GM18526 (cell line): ENCODE results near the gene KHSRP.

Experiments used
- POLR2A ChIP-seq: IDR thresholded peaks from 3 replicates; pipeline ENCODE4 v1.6.1; 2011; ENCODE audit not compliant: insufficient read length; ENCODE audit errors: extremely low read depth

KHSRP gene

DNA sequence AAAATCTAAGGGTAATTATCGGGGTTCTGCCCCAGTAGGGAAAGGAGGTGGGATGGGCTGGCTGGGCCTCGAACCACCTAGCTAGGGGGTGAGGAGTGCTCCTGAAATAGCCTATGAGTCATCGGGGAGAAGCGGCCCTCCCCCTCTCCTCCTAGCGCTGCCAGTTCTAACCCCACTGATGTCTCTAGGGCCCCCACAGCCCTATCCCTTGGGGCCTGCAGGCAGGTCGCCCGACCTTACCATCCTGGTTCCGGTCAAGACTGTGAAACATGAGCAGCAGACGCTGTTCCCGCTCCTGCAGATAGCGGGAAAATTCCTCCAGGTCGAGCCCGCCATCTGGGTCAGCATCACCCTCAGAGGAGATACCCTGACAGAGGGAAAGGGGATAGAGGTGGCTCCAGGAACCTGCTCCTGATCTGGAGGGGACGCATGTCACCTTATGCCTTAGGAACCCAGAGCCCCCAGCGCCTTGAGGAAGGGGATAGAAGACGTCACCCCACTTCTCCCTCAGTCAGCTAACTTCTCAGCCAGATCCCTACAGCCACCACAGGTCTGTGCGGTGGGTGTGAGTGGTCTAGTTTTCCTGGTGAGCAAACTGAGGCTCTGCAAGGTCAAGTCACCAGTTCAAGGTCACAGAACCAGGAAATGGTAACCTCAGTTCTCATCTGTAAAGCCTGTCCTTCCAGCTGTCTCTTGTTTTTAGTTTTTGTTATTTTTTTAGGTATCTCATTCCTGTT is 33.5 kb upstream of the KHSRP start:
- TF ChIP-seq POLR2A = peak; percentile 31

GRCh38 chr19:6455924-6456323 is 31.3 kb upstream of the KHSRP start:
- no peak for TF ChIP-seq POLR2A

DNA sequence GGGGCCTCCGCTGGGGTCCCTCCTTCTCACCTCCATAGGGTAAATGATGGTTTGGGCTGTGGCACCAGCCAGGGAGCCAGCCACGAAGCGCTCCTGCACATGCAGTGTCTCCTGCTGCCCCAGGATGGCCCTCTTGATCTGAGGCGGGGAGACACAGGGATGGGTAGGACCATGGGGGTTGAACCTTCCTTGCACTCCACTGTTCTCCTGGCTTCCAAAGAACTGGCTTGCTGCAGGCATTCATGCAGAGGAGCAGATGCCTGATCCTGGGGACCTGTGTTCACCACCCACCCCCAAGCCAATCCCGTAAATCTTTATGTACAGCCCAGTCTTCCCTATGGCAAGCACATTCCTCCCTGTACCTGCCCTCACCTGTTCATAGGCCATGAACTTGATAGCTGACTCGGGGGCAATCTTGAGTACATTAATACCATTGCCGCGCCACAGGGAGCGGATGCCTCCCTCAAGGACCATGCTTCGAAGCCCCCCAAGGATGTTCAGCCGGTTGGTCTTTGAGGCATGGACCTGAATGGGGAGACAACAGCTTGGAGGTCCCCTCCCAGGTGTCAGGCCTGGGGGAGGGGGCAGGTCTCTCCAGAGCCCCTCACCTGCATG is 29.4 kb upstream of the KHSRP start:
- no peak for TF ChIP-seq POLR2A

DNA sequence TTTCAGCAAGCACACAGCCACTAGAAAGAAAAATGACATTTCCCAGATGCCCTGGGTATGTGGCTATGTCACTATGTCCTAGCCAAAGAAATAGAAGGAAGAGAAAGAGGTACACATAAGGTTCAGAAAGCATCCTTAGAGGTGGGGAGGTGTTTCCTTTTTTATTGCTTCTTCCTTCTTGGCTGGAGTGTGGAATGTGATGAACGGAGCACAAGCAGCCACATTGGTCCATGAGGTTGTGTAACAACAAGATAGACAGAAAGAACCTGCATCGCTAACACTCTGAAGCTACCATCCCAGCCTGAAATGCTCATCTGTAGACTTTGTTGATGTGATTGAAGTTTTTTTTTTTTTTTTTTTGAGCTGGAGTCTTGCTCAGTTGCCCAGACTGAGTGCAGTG is 28.3 kb upstream of the KHSRP start:
- no peak for TF ChIP-seq POLR2A

- no peak for TF ChIP-seq POLR2A
Observed at GRCh38 chr19:6452223-6452614, 27.6 kb upstream of the KHSRP start.

GRCh38 chr19:6451583-6452222 is 27.1 kb upstream of the KHSRP start:
- TF ChIP-seq POLR2A = no peak

GRCh38 chr19:6450166-6450565 is 25.6 kb upstream of the KHSRP start:
- no peak for TF ChIP-seq POLR2A

- no peak for TF ChIP-seq POLR2A
Observed at GRCh38 chr19:6448045-6448444, 23.4 kb upstream of the KHSRP start.

DNA sequence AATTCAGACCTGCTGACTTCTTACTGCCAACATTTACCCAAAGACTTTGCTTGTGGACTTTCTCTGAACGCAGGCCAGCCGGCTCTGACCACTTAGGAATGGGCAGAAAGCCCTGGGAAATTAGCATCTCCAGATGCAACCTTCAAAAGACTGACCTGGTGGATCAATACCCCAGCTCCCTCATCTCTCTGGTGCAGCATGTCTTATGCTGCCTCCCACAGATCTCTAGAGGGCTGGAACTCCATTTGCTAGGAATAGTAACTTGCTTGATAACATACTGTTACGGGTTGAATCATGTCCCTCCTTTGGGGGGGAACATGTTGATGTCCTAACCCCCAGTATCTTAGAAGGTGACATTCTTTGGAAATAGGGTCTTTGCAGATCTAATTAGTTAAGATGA is 21.8 kb upstream of the KHSRP start:
- no peak for TF ChIP-seq POLR2A

DNA sequence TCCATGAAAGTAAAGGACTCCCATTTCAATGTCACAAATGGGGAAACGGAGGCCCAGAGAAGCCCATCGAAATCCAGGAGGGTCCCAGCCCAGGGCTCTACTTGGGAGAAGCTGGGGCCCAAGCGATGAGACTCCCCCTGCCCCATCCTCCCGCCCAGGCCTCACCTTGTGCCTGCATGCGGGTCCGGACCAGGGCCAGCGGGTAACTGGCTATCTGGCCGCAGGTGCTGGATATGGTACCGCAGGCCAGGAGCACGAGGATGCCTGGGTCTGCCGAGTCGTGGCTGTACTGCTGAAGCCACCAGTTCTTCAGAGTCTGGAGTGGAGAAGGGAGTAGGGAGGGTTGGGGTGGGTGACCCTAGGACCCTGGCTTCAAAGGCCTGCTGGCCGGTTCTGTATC is 19.4 kb upstream of the KHSRP start:
- TF ChIP-seq POLR2A = no peak

DNA sequence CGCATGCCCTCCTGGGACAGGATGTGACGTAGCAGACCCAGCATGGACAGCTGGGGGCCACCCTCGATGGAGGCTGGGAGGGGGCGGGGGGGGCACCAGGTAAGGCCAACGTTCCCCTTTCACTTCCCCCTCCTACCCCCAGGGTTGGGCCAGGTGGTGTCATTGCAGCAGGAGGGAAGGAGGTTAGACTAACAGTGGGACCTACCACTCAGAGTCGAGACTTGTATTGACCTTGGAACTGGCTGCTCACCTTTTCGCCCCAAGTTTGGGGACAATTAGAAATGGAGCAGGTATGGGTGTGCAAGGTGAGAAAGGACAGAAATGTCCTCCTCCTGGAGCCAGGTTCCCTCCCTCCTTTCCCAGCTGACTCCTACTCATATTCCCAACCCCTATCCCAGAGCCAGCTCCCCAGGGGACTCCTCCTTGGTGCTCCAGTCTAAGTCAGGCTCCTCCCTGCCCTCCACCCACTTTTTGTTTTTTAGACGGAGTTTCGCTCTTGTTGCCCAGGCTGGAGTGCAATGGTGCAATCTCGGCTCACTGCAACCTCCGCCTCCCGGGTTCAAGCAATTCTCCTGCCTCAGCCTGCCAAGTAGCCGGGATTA is 17.6 kb upstream of the KHSRP start:
- TF ChIP-seq POLR2A = no peak

- no peak for TF ChIP-seq POLR2A
Observed at GRCh38 chr19:6440905-6441304, 16.3 kb upstream of the KHSRP start.

DNA sequence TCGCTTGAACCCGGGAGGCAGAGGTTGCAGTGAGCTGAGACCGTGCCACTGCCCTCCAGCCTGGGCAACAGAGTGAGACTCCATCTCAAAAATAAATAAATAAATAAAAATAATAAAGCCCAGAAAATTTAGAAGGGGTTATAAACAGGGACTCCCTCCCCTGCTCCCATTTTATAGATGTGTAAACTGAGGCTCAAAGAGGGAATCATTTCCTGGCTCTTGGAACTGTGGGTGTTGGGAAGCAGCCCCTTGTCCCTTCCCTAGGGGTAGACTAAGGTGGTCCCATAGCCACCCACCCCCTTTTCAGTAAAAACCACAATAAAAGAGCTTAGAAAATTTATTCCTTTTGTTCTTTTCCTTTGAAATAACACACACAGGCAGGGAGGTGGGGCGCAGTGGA is 15.1 kb upstream of the KHSRP start:
- no peak for TF ChIP-seq POLR2A

GRCh38 chr19:6433663-6434062 is 9.1 kb upstream of the KHSRP start, which contains the start of gene SLC25A41:
Gene SLC25A41 (minus strand): TSS chr19:6433763. CDS start chr19:6433693, 70 bp downstream.
- TF ChIP-seq POLR2A = no peak

- no peak for TF ChIP-seq POLR2A
Observed at GRCh38 chr19:6433165-6433564, 8.6 kb upstream of the KHSRP start.

- TF ChIP-seq POLR2A = no peak
Observed at GRCh38 chr19:6431891-6432290, 7.3 kb upstream of the KHSRP start.

- TF ChIP-seq POLR2A = no peak
Observed at GRCh38 chr19:6429419-6430221, 5.0 kb upstream of the KHSRP start.
